Left renal cortex interstitium (tissue), 4 donors: ENCODE data around the gene PFKP. TPM values are rescaled to one million over a fixed set of nuclear protein-coding genes. Genes with fewer than 3 reads are reported as not detected.
"Not testable (repeated sequence)": the region's sequence is repeated elsewhere in the genome, so short reads cannot be mapped to it uniquely, and the experiment has no call there.

Experiments used
- DNase-seq, 4 donors: peaks; one replicate each; pipeline ENCODE4 v3.0.0-alpha.2; 2013; ENCODE audit warnings: low read depth in 4 of 4, low spot score in 2 of 4, missing footprints in 1 of 4
- polyA plus RNA-seq, 4 donors: library from polyadenylated mRNA; unstranded; fragments of 120-200 nt; gene quantifications; one replicate each; pipeline ENCODE4 v1.2.1, GENCODE V29; 2013; ENCODE audit not compliant: insufficient read length in 4 of 4

PFKP gene
- polyA plus RNA-seq, 4 donors: 19.0 to 40.3 (median 31.4) TPM

DNA sequence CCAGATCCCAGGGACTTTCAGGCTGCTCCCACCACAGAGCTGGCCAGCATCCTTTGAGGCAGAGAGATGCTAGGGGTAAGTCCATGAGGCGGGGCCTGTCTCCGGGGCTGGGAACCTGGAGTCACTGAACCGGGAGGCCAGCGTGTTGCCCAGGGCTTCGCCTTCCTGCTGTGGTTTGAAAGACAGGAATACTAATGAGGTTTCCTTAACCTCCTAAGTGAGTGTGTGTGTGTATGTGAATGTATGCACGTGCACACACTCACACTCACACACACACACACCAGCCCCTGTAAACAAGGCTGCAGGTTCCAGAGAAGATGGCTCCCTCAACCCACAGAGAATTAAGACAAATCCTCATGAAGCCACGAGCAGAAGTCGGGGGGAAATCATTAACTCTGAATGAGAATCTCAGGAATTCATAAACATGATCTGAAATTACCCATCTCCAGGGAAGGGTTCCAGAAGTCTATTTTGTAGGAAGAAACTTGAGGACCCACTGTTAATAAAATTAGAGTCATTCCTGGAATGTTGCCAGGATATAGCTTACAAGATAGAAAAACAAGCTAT is 20.3 kb upstream of the PFKP start:
- DNase-seq: no peak

DNA sequence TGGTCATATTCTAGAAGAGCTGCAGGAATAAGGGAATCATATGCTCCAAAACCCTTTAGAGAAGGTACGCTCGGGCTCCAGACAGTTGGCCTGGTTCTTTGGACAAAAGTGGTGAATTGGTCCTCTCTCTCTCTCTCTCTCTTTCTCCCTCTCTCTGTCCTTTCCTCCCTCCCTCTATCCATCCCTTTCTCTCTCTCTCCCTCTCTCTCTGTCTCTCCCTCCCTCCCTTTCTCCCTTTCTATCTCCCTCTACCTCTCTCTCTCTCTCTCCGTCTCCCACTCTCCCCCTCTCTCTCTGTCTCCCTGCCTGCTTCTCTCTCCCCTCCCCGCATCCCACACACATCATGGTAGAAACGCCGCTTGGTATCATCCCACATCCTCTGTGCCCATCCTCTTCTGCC is 19.8 kb upstream of the PFKP start:
- DNase-seq: no peak

- no peak for DNase-seq
Observed at GRCh38 chr10:3048119-3049019, 19.0 kb upstream of the PFKP start.

- no peak for DNase-seq
Observed at GRCh38 chr10:3051692-3052091, 15.7 kb upstream of the PFKP start.

- DNase-seq: no peak
Observed at GRCh38 chr10:3053155-3053554, 14.2 kb upstream of the PFKP start.

- DNase-seq: no peak
Observed at GRCh38 chr10:3054183-3054850, 13.0 kb upstream of the PFKP start.

- no peak for DNase-seq
Observed at GRCh38 chr10:3054851-3055199, 12.5 kb upstream of the PFKP start.

- no peak for DNase-seq
Observed at GRCh38 chr10:3056280-3057037, 10.9 kb upstream of the PFKP start.

- no peak for DNase-seq
Observed at GRCh38 chr10:3057946-3058345, 9.4 kb upstream of the PFKP start.

DNA sequence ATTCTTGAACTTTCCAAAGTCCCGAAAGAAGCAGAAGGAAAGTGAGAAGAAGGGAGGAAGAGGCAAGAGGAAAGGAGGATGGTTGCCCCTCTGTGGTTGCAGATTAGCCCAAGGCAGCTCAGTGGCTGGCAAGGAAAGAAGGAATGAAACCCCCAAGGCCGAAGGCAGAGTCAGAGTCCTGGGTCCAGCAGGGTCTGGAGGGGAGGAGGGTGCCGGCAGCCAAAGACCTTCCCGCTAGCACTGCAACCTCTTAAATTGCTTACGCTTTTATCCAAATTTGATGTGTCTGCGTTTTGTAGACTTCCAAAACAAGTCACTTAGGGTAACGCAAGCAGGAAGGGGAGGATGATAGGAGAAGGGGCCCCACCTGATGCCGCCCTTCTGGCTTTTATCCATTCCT is 7.4 kb upstream of the PFKP start:
- no peak for DNase-seq

GRCh38 chr10:3060481-3060889 is 6.9 kb upstream of the PFKP start:
- no peak for DNase-seq

DNA sequence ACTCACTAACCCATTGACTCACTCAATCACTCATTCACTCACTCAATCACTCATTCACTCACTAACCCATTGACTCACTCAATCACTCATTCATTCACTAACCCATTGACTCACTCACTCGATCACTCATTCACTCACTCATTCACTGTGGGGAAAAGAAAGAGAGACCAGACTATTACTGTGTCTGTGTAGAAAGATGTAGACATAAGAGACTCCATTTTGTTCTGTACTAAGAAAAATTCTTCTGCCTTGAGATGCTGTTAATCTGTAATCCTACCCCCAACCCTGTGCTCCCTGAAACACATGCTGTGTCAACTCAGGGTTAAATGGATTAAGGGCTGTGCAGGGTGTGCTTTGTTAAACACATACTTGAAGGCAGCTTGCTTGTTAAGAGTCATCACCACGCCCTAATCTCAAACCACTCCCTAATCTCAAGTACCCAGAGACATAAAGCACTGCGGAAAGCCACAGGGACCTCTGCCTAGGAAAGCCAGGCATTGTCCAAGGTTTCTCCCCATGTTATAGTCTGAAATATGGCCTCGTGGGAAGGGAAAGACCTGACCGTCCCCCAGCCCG is 5.9 kb upstream of the PFKP start:
- DNase-seq: not testable (repeated sequence)

DNA sequence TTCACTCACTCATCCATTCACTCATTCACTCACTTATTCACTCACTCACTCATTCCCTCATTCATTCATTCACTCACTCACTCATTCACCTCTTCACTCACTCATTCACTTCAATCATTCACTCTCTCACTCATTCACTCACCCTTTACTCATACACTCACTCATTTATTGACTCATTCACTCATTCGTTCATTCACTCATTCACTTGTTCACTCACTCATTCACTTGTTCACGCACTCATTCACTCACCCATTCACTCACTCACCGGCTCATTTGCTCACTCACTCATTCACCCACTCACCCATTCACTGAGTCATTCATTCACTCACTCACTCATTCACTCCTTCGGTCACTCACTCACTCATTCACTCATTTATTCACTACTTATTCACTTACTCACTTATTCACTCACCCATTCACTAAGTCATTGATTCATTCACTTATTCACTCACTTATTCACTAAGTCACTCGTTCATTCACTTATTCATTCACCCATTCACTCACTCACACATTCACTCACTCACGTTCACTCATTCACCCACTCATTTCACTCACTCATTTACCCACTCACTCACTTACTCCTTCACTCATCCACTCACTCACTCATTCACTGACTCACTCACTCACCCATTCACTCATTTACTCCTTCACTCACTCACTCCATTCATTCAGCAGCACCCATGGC is 4.7 kb upstream of the PFKP start:
- no peak for DNase-seq

- DNase-seq: no peak
Observed at GRCh38 chr10:3064423-3064822, 2.9 kb upstream of the PFKP start.

GRCh38 chr10:3065622-3066021 is 1.7 kb upstream of the PFKP start:
- DNase-seq: no peak

GRCh38 chr10:3066317-3067117 is 831 bp upstream of the PFKP start:
- DNase-seq: no peak

DNA sequence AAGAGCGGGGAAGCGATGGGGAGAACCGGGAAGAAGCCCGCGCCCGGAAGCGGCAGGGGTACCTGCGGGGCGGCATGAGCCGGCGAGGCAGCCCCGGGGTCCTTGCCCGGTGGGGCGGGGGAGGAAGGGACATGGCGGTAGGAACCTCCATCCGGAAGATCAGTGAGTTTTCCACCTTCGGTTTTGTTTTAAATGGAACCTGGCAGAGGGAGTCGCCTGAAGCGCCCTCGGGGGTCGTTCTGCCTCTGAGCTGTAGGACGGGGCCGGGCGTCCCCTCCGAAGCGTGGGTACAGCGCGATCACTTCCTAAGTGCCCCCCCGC is 471 bp downstream of the PFKP start:
- DNase-seq: no peak

DNA sequence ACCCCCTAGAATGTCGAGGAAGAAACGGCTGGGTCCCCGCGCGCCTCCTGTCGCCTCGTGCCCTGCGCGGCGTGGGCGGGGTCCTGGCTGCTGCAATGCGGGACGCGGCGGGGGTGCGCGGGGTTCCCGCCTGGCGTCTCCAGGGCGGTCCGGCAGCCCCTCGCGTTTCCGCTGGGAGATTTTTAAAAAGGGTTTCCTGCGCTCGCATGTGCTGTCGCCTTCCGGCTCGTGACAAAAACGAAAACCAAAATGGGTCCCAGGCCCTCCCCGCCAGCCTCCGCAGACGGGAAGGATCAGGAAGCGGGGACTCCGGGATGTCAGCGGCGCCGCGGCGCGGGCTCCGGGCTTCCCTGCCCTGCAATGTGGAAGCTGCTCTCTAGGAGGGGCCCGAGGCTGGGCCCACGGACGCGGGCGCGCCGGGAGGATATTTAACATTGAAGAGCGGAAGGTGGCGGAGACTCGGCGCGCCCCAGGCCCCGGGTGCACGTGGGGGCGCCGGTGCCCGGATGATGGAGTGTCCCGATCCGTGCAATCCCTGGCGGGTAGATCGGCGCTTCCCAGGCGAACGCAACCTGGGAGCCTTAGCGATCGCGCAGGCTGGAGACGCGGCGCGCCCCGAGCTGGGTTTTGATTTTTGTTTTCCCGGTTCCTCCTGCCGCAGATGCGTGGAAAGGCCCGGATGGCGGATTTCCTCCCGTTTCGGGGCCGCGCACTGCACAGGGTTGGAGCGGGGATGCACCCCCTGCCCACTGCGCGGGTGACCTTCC is 1.0 kb downstream of the PFKP start:
- DNase-seq: no peak
